ENCODE data around the gene FYCO1.

The FYCO1 gene

GRCh38 chr3:45881078-45882022 lies 114.3 kb downstream of the FYCO1 start:
- peak in 2 of 5 experiments; percentile 28 to 82 for DNase-seq

DNA sequence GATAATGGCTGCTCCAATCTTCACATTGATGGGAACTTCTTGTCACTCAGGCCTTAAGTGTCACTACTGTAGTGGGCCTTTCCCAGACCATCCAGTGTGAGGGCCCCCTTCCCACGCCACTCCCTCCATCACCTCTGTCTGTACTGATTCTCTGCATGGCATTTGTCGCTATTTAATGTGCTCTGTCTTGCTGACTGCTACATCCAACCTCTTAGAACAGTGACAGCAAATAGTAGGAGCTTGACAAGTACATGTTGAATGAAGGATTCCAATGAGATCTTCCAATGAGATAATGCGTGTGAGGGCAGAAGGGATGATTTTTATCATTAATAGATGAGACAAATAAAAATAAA lies 114.9 kb downstream of the FYCO1 start:
- DNase-seq, result no peak

- DNase-seq, result no peak
Observed at GRCh38 chr3:45878124-45878523, 117.5 kb downstream of the FYCO1 start.

- no peak for DNase-seq
Observed at GRCh38 chr3:45874677-45875346, 120.8 kb downstream of the FYCO1 start.

DNA sequence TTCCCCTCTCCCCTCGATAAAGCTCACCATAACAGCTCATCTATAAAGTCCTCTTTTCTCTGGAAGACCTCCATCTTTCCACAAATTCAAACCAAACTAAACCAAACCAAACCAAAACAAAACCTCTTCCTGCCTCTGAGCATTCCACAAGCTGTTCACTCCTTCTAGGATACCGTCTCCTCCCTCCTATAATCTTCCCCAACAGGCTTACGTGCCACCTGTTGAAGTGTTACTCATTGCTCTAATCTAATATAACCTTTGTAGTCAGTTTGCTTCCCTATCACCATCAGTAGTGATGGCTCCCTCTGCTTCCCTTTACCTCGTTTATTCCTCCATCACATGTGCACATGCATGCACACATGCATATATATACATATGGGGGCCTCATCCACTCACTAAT lies 122.0 kb downstream of the FYCO1 start:
- no peak for DNase-seq

GRCh38 chr3:45873036-45873435 lies 122.6 kb downstream of the FYCO1 start:
- DNase-seq, result no peak

DNA sequence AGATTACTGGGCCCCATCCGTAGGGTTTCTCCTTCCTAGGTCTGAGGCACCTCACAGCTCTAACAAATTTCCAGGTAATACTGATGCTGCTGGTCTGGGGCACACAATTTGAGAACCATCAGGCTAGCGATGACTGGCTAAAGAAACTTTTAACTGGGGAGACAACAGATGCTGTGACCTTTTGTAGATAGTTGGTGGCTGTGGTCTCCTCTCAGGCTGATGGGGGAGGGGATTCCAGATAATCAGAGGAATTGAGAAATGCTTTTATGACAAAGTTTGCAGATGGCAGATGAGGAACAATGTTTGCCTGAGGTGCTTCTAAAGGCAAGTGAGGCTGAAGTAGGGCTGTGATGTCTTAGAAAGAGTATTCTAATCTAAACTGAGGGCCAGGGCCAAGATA lies 123.1 kb downstream of the FYCO1 start:
- no peak for DNase-seq

- DNase-seq, result no peak
Observed at GRCh38 chr3:45871780-45872179, 123.8 kb downstream of the FYCO1 start.

GRCh38 chr3:45870099-45870498 lies 125.5 kb downstream of the FYCO1 start:
- peak; percentile 18 to 94 (median 65) for DNase-seq

DNA sequence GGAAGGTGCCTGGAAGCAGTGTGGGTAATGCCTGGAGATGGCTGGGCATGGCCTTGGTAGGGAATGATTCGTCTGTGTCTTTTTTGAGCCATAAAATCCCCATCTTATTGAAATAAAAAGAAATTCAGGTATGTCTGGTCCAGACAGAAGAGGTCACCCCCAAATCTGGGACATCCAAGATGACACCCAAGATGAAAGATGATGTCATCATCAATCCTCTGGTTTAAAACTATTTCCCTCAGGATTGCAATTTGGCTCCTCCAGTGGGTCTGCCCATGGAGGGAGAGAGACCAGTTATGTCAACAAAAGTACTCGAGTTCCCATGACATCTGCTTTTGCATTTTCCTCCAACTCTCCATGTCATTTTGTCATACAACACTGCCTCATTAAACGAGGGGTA lies 126.0 kb downstream of the FYCO1 start:
- DNase-seq, result no peak

- no peak for DNase-seq
Observed at GRCh38 chr3:45868650-45869049, 127.0 kb downstream of the FYCO1 start.

DNA sequence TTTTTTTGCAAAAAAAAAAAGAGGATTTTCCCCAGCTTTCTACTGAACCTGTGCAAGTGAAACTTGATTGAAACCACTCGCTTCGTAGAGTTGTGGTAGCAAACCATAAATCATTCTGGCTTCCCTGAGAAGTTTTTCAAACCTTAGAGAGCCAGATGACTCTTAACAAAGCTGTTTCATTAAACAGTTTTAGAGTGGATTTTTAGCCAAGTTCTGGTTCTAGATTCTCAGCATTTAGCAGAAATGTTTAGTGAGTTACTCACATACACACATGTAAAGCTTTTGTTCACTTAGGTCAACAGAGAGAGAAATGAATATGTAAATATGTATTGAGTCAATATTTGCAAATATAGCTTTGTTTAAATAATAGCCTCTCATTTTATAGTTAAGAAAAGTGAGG lies 127.4 kb downstream of the FYCO1 start:
- no peak for DNase-seq
